ENCODE measurements around the gene ATP8B4.

ATP8B4 gene

DNA sequence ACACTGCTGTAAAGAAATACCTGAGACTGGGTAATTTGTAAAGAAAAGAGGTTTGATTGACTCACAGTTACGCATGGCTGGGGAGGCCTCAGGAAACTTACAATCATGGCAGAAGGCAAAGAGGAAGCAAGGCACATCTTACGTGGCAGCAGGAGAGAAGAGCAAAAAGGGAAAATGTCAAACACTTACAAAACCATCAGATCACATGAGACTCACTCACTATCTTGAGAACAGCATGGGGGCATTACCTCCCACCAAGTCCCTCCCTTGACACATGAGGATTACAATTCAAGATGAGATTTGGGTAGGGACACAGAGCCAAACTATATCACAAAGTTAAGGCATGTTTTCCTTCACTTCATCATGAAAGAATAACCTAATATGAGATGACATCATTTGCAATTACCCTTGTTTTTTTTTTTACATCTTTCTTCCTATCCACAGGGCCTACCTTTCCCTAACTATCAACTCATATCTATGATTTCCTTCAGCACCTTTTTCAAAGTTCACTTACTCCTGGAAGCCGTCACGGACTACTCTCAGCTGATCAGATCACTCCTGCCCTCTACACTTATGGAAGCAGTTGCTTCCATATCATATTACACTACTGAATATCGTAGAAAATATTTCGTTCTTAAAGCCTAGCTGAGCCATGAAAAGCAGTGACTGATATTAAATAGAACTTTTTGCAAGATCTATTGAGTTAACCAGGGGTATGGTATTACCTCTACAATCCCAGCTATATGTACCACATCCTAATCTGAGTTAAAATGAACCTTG is 25.5 kb upstream of the ATP8B4 start:
- TF ChIP-seq, protein P1, sequence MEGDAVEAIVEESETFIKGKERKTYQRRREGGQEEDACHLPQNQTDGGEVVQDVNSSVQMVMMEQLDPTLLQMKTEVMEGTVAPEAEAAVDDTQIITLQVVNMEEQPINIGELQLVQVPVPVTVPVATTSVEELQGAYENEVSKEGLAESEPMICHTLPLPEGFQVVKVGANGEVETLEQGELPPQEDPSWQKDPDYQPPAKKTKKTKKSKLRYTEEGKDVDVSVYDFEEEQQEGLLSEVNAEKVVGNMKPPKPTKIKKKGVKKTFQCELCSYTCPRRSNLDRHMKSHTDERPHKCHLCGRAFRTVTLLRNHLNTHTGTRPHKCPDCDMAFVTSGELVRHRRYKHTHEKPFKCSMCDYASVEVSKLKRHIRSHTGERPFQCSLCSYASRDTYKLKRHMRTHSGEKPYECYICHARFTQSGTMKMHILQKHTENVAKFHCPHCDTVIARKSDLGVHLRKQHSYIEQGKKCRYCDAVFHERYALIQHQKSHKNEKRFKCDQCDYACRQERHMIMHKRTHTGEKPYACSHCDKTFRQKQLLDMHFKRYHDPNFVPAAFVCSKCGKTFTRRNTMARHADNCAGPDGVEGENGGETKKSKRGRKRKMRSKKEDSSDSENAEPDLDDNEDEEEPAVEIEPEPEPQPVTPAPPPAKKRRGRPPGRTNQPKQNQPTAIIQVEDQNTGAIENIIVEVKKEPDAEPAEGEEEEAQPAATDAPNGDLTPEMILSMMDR (IDR thresholded peaks at IDR 0.05) = no peak

DNA sequence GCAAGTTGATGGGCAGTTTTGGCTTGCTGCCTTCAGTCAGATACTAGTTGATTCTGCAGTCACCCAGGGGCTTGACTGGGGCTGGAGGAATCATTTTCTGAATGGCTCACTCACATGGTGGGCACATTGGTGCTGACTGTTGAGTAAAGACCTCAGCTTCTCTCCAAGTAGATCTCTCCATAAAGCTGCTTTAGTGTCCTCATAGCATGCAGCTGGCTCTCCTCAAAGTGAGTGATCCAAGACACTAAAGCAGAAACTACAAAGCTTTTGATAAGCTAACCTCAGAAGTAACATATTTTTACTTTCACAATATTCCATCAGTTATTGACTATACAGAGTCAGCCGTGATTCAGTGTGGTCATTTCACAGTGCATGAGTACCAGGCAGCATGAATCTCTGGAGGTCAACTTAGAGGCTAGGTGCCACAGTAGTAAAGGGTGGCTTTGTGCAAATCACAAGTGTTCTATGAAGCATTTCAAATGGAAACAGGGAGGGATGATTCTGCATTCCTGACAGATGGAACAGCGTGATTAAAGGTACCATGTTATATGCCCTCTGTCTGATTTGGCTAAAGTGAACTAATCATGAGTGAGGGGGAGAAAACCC is 24.3 kb upstream of the ATP8B4 start:
- TF ChIP-seq, protein P1 (IDR thresholded peaks at IDR 0.05) = no peak

DNA sequence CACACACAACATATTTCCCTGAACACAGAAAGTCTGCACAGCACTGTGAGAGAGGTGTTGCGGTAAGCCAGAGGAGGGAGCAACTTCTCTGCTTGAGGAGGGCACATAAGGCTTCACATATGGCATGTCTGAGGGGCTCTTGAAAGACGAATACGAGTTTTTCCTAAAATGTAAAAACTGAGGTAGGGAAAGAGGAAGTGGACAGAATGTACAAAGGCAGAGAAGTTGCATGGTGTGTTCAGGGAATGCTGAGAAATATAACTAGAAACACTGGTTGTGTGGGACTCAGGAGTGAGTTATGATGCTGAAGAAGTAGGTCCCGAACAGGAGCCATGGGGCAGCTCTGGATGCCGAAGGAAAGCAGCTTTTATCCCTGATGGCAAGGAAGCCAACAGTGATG is 22.8 kb upstream of the ATP8B4 start:
- TF ChIP-seq, protein P1 (IDR thresholded peaks at IDR 0.05) = no peak

DNA sequence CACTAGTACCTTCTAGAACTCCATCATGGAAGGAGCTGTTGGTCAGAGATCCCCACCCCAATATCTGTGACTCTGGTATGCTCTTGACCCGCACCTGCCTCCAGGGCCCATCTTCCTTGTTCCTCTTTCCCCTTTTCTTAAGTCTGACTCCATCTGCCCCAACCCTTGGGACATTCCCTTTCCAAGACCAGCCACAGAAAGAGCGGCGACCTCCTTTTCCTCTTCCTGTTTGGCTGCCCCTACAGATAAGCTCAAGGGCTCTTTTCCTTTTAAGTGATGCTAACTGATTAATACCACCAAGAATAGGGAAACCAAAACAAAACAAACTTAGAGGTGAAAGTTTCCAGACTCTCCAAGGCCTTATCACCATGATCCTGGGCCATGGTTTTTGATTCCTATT is 21.9 kb upstream of the ATP8B4 start:
- TF ChIP-seq, protein P1 (IDR thresholded peaks at IDR 0.05) = no peak

DNA sequence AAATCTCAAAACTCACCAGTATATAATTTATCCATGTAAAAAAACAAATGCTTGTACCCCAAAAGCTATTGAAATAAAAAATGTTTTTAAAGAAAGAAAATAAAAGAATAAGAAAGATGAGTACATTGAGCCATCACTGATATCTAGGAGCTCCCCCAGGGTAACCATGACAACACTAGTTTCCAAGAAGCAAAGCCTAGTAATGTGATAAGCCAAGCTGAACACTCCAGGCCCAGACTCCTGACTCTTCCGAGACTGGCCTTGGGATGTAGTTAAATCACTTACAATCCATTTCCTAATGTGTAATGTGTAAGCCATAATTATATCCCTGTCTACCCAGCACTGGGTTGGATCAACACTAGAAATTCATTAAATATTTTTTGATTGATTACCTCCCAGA is 21.1 kb upstream of the ATP8B4 start:
- TF ChIP-seq, protein P1 (IDR thresholded peaks at IDR 0.05) = no peak

DNA sequence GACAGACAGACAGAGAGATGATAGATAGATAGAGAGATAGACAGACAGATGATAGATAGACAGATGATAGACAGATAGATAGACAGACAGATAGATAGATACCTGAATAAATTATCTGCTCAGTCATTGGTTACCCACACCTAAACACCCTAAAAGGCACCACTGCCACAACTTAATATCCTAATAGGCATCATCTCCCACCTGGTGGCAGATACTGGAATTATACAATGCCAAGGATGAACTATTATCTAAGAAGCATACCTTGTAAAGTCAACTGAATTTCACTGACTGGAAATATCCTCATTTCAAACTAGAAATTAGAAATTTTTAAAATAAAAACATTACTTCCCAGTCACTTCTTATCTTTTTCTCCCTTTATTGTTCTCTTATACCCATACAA is 19.4 kb upstream of the ATP8B4 start:
- TF ChIP-seq, protein P1 (IDR thresholded peaks at IDR 0.05) = peak; percentile 9; the same call in 1 of the 2 replicates

DNA sequence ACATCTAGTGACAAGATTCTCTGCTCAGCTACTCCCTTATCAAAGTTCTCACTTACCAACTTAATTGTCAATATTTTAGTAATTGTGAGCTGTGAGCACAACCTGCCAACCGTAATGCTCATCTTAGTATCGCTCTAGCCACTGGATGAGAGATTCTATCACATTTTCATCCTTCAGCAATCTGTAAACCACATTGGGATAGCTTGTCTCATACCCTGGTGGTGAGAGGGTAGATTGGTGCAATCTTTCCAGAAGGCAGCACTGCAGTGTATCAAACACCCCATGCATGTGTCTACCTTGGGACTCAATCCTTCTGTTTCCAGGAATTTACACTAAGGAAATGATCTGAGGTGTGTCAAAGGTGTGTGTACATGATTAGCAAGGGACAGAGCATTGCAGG is 18.9 kb upstream of the ATP8B4 start:
- TF ChIP-seq, protein P1 (IDR thresholded peaks at IDR 0.05) = no peak
